HG03378 (cell line): Measurements from ENCODE around the gene DIPK1B.

ENCODE experiments used
- ATAC-seq: cut with Tn5 transposase; IDR thresholded peaks from one replicate; pipeline ENCODE4 v1.9.1; 2021; ENCODE audit warnings: mild to moderate bottlenecking, moderate library complexity; ENCODE audit not compliant: unreplicated experiment

DIPK1B gene

DNA sequence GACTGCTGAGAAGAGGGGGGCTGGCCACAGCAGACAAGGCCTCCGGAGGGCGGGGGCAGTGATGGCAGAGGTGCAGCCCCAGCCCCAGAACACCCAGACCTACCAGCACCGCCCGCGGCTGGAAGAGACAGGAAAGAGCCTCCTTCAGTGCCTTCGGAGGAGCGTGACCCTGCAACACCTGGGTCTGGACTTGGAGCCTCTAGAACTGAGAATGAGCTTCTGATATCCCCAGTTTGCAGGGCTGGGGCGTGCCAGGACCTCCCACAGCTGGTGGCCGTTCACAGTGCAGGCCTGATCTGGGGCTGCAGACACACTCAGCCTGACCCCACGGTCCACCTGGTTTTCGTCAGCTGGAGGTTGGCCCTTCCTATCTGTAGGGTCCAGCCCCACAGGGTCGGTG lies 21.2 kb downstream of the DIPK1B start:
- no peak for ATAC-seq

DNA sequence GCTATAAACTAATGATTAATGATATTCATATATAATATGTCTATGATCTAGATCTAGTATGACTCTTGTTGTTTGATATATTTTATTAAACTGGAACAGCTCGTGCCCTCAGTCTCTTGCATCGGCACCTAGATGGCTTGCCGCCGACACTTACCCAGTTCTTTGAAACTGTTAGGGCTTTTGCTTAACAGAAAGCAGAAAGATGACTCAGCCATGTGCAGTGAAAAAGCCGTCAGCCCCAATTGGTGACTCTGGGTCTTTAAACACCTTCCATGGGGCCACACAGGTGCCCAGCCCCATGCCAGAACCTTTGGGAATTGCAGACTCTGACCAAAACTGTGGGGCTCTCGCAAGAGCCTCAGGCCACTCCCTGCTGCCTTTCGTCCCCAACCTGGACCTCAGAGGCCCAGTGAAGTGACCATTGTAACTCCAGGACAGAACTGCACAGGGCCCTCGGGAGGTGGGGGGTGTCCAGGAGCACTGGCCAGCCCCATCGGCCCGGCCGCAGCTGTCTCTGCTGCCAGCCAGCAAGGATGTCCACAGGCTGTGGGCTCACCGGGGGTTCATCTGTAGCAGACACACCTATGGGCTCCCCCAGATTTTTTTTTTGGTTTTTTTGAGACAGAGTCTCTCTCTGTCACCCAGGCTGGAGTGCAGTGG lies 22.6 kb downstream of the DIPK1B start:
- no peak for ATAC-seq

DNA sequence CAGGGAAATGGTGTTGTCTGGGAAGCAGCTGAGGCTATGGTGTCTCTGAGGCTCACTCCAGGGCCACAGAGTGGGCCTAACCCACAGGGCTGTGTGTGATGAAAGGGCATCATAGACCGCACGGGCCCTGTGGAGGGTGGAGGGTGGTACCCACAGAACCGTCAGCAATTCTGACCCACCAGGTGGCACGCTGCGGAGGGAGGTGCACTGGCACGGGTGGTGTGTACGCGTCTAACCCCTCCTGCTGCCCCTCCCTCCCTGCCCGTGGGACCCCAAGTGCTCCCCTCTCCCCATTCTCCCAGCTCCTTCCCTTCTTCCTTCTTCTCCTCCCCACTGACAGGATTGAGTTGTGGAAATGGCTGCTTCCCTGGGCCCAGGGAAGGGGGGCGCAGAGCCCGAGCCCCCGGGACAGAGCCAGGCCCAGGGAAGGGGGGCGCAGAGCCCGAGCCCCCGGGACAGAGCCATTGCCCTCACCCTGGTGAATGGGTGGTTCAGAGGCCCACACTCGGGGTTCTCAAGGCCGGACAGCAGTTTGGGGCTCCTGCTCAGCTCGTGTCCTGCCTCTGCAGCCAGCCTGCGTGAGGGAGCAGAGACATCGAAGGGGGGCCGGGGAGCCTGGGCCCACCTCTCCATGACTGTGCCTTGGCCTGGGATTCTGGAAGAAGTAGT lies 23.6 kb downstream of the DIPK1B start:
- no peak for ATAC-seq

DNA sequence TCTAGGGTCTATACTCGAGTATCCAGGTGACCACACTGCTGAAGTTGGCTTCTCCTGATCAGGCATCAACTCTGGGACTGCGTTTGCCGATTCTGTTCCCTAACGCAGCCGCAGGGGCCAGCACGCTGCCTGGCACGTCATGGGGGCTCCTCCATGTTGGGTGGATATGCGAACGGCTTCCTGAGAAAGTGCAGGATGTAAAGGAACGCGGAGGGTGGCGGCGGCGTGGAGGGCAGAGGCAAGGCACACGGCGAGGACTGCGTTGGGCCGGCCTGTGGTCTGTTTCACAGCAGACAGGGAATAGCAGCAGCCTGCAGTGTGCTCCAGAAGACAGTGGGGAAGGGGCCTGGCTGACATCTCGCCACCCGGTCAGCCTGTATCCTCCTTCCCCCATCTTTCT lies 26.6 kb downstream of the DIPK1B start:
- no peak for ATAC-seq

DNA sequence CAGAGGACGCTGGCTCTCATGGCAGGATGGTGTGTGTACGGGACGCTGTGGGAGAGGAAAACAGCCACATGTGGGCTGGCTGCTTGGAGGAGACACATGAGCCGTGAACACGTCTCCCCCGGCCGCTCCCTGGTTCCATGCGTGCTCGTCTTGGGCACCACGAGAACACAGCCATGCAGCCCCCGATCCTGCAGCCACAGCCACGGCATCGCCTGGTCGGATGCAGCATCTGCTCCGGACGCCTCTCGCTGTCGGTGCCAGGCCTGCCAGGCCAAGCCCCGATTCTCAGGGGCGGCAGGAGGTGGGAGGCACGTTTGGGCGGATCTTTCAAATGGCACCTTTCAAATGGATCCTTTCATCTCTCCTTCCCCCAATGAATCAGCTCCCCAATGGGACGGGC lies 27.1 kb downstream of the DIPK1B start:
- no peak for ATAC-seq

DNA sequence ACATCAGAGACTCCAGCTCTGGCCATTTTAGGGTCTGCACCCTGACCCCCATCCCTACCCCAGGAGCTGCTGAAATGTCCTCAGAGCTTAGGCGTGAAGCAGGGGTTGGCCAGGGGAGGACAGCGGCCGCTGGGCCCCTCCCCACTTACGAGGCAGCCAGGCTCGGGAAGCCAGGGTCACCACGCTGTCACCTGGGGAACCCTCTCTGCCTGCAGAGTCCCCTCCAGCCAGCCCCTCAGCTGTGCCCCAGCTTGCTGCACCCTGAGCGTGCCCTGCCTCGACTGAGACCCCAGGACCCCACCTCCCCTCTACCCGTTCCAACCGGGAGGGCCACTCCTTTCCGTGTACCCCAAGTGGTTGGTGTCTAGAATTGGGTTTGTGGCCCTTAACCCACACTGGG lies 27.7 kb downstream of the DIPK1B start:
- ATAC-seq: no peak

DNA sequence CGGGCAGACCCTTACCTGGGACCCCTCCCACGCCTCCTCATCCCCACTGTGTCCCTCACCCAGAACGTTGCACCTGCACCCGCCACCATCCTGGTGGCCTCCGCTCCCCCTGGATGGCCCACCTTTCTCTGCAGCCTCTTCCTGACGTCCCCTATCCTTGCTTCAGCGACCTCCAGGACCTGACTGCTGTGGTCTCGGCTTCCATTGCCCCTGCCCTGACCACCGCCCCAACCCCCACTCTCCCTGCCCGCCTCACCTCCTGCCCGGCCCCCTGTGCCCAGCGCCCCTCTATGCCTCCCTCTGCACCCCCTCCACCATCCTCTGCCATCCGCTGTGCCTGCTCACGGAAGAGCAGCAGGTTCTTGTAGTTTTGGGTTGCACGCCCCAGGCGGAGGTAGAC lies 28.1 kb downstream of the DIPK1B start:
- no peak for ATAC-seq

DNA sequence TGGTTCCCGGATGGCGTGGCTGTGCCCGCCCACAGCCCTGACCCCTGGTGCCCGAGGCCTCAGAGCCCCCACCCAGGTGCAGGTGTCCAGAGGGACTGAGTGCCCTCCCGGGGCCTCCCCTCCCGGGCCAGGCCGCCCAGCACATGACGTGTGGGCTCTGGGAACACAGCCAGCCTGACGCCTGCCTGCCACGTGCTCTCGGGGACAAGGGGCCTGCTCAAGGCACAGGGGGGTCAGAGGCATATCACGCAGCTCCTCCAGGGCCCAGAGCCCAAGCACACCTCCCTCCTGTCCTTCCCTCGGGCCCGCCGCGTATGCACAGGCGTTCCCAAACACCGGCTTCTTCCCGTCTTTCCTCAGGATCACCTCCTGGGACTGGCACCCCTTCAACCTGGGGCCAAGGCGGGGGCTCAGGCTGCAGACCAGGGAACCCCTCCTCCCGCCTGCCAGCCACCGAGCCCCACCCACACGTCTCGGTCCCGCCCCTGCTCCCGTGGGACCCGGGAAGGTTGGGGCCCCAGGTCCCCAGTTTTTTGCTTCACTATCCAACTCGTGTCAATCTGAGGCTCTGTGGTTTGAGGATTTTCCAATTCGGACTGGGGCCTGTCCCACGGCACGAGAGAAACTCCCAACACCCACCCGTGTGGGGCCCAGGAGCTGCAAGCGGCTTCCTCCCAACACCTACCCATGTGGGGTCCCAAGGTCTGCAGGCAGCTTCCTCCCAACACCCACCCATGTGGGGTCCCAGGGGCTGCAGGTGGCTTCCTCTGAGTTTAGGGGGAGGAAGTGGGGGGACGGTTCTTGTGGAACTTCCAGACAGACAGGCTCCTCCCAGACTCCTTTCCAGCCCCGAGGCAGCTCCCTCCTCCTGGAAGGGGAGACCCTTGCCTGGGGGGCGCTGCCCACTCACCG lies 28.9 kb downstream of the DIPK1B start:
- no peak for ATAC-seq

DNA sequence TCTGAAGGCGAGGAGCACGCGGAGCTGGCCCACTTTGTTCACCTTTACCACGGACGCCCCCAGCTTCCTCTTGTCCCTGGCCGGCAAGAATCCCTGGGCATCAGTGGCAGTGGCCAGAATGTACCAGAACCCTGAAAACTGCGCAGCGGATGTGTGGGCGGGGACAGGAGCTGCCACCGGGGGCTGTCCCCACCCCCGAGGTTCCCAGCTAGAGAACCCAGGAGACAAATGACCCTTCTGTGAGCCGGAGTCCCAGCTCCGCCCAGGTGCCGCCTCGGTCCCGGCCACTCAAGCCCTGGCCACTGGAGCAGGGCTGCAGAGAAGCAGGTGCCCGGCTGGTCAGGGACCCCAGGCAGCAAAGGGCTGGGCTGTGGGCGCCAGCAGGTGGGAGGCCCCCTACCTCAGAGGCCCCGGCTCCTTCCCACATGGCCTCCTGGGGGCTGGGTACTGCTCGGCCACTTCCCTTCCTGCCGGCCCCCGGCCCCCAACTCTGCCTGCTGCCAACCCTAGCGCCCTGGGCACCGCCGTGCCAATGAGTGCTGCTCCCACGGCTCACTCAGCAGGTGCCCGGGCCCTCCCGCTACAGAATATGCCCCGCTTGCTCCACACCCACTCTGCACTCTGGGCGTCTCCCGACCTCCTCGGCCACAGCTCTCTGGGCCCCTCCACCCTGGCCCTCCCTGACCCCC lies 29.7 kb downstream of the DIPK1B start:
- no peak for ATAC-seq

DNA sequence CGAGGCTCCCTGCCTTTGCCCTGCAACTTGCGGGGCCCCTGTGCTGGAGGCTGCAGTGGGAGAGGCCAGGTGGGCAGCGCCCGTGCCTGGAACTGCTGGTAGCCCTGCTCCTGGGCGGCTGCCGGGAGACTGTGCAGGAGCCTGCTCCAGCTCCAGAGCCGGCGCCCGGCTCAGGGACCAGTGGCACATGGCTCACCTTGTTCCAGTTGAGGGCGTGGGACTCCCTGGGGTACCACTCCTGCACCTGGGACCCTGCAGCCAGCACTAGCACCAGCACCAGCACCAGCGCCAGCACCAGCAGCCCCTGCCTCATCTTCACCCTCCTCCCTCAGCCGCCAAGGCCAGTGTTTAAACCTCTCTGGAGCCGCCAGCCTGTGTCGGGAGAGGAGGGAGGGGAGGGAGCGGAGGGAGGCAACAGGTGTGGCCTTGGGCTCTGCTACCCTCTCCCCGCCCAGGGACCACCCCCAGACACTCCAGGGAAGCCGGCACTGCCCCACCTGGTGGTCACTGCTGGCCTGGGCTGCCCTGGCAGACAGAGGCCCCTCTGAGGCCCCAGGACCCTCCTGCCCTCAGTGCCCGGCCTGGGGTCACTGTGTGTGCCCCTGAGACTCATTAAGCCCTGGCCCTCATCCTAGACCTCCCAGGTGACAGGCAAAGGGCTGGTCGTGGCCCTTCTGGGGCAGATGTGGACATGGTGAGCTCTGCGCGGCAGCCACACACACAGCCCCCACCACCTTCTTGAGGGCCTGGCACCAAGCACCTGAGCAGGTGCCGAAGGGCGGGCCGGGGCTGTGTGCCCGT lies 30.4 kb downstream of the DIPK1B start, which contains the start of gene LCN10:
TSS of gene LCN10 (minus strand) at position 350 of the 801 bp plus-strand sequence. CDS start at position 313, 37 bp downstream.
- no peak for ATAC-seq

DNA sequence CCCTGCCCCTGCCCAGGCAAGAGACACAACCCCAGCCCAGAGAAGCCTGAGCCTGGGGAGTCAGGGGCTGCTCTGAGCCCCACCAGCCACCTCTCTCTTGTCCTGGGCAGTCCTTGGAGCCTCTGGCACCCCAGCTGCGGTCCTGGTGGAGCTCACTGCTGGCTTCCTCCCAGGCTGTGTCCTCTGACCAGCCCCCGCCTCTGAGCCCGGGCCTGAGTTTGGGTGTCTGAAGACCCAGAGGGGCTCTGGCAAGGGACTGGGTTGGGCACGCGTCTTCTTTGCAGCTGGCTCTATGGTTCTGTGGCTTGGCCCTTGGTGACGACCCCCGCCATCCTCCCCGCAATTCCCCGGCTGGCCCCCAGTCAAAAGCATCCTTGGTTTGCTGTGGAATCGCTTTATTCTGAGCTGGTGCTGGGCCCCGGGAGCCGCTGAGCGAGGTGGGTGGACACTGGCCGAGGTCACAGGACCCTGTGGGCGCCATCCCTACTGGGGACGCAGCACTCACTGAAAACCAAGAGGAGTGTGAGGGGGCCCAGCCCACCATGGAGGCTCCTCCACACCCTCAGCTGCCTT lies 31.4 kb downstream of the DIPK1B start:
- ATAC-seq: no peak

DNA sequence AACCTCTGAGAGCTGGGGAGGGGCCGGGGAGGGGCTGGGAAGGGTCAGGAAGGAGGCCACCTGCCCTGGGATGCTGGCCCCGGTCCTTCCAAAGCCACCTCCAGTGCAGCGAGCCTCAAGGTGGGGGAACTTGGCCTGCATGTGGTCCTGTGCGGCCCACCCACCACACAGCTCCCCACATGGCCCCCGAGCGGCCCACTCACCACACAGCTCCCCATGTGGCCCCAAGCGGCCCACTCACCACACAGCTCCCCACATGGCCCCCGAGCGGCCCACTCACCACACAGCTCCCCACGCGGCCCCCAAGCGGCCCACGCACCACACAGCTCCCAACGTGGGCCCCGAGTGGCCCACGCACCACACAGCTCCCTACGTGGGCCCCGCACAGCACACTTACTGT lies 32.4 kb downstream of the DIPK1B start:
- no peak for ATAC-seq

DNA sequence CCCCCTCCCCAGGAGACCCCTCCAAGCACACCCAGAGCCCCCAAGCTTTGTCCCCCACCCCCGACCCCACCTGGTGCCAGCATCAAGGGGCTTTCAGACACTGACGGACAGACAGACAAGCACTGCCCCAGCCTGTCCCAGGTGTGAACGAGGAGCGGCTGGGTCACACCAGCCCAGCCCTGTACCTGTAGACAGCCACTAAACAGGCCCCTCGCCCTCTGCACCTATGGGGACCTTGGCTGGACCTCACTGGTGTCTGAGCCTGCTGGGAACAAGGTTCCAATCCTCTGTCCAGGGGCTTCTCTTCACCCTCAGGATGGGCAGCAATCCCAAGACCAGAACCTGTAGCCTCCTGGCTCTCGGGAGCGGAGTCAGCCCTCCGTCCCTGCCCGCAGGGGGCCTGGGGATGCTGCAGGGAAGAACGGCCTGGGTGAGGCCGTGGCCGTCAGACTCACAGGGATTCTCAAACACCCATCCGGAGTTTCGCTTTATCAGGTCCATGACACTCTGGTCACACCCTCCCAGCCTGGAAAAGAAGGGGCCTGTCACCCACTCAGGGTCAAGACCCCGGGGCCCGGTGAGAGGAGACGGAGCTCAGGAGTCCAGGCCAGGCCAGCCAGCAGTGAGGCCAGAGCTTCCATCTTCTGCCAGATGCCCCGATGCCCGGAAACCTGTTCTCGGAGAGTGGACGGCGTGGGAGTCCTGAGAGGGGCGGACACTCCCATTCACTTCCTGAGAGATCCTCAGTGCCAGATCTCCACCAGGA lies 33.2 kb downstream of the DIPK1B start:
- ATAC-seq: no peak

DNA sequence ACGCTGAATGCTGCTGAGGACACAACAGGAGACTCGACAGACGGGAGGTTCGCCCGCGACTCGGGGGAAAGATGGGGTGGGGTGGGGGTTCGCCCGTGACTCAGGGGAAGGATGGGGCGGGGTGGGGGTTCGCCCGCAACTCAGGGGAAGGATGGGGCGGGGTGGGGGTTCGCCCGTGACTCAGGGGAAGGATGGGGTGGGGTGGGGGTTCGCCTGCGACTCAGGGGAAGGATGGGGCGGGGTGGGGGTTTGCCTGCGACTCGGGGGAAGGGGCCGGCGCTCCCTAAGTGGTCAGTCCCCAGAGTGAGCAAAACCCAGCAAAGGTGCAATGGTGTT lies 33.8 kb downstream of the DIPK1B start:
- ATAC-seq: no peak

DNA sequence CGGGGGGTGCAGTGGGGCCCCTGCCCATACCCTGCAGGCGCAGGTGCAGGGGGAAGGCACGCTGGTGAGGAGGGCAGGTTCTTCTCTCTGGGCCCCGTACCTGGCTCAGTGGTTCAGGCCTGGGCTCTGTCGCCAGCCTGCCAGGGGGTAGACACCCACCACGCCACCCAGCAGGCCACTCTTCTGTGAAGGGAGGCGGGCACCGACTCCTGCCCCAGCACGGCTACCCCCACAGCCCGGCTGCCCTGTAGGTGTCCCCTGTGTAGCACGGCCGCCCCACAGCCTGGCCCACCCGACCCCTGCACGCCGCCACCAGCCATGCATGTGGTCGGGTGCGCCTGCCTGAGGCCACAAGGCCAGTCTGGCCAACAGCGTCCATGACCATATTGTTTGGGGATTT lies 34.2 kb downstream of the DIPK1B start:
- no peak for ATAC-seq

DNA sequence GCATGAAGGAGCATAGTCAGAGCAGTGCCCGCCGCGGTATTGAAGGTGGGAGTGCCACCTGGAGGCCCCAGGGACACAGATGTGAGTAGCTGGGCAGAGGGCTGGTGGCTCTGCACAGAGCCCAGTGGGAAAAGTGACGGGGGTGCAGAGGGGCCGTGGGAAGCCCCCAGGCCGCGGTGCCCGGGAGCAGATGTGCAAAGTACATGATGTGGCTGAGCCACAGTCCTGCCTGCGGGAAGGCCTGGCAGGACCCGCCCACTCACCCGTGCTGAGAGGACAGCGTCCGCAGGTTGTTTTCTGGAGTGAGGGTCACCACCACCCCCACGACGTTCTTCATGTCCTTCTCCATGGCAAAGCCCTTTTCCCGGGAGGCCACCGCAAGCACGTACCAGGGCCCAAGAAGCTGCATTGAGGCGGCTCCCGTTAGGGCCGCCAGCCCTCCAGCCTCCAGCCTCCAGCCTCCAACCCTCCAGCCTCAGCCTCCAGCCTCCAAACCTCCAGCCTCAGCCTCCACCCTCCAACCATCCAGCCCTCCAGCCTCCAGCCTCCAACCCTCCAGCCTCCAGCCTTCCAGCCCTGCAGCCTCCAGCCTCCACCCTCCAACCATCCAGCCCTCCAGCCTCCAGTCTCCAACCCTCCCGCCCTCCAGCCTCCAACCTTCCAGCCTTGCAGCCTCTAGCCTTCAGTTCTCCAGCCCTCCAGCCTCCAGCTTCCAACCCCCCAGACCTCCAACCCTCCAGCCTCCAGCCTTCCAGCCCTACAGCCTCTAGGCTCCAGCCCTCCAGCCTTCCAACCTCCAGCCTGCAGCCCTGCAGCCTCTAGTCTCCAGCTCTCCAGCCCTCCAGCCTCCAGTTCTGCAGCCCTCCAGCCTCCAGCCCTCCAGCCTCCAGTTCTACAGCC lies 35.0 kb downstream of the DIPK1B start:
- ATAC-seq: no peak

DNA sequence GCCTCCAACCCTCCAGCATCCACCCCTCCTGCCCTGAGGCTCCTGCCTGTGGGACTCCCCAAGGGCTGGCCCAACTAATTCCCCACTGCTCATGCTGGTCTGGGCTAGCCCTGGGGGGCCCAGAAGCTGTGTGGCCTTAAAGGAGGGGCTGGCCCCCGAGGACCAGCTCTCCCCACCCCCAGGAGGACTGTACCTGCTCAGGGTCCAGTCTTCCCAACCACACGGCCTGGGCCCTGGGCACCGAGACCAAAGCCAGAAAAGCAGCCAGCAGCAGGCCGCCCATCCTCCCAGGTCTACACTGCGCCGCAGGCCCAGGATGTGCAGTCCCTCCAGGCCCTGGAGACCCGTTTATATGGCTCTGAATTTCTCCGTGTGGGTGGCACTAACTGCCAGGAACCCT lies 35.8 kb downstream of the DIPK1B start, which contains the start of gene LCN6:
TSS of gene LCN6 (minus strand) at position 325 of the 400 bp plus-strand sequence. CDS start at position 283, 42 bp downstream.
- no peak for ATAC-seq
